AG04450 (cell line): Measurements from ENCODE around the gene SVOPL. TPM values are rescaled to one million over a fixed set of nuclear protein-coding genes. Genes with fewer than 3 reads are reported as not detected.

Source experiments
- CTCF ChIA-PET: fragments of 300-600, 350-600 bp; formaldehyde crosslinking; extraction: SDS; loops from one replicate; lab custom pipeline; 2022; ENCODE audit warnings: antibody characterized with exemption, inconsistent platforms; lab: Charles Lee
- POLR2A ChIA-PET: fragments of 350-600 bp; formaldehyde crosslinking; extraction: SDS; loops from one replicate; lab custom pipeline; 2021; ENCODE audit warnings: antibody characterized with exemption, inconsistent platforms; lab: Yijun Ruan, JAX
- DNase-seq: peaks from one replicate; pipeline ENCODE4 v3.0.0-alpha.2; 2011; ENCODE audit warnings: low read depth, low spot score
- H3K27ac ChIP-seq: one replicate; pipeline ENCODE4 v1.5.1; 2012; ENCODE audit warnings: low read depth, low read length, control low read depth
- H3K27me3 ChIP-seq: one replicate; pipeline ENCODE4 v1.6.0; 2012; ENCODE audit warnings: low read length; ENCODE audit not compliant: control insufficient read depth, insufficient read depth
- H3K4me3 ChIP-seq: 2 replicates; pipeline ENCODE4 v1.5.1; 2011; ENCODE audit warnings: mild to moderate bottlenecking, low read depth, low read length, control low read depth
- H3K9me3 ChIP-seq: 2 replicates; pipeline ENCODE4 v1.5.1; 2012; ENCODE audit warnings: low read length; ENCODE audit not compliant: control insufficient read depth, insufficient read depth
- polyA plus RNA-seq: library from polyadenylated mRNA; depleted of rRNA; stranded (reverse); fragments of >200 nt; gene quantifications from 2 replicates; pipeline ENCODE4 v1.2.3, GENCODE V29; 2011
- TF ChIP-seq, protein P1 (sequence below): IDR thresholded peaks from 2 replicates; pipeline ENCODE4 v1.5.1; 2011; ENCODE audit warnings: low read depth, low read length, control low read depth, inconsistent platforms

The SVOPL gene
- polyA plus RNA-seq, 1 experiment, result not detected

DNA sequence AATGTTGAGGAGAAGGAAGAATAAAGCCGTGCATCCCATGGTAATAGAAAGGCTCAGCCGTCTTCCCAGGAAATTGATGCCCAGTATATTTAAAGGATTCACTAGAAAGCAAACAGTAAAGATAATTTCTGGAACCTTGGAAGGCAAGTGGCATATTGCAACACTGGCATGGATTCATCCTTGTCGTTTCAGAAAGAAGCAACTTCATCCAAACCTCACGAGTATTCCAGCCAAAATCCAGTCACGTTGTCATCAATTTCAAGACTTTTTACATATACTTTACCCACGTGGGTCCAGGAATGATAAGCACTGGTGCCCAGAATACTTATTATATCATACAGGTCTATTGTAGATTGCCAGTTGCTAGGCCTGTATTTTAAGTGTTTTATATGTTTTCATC is 73.8 kb downstream of the SVOPL start:
- no peaks in the 10 kb centered on the region; the same call in 1 of the 2 replicates for H3K9me3 ChIP-seq
- DNase-seq, result no peak
- no peak overlapping the region for H3K4me3 ChIP-seq
- H3K27ac ChIP-seq, result no peak overlapping the region
- TF ChIP-seq, protein P1, sequence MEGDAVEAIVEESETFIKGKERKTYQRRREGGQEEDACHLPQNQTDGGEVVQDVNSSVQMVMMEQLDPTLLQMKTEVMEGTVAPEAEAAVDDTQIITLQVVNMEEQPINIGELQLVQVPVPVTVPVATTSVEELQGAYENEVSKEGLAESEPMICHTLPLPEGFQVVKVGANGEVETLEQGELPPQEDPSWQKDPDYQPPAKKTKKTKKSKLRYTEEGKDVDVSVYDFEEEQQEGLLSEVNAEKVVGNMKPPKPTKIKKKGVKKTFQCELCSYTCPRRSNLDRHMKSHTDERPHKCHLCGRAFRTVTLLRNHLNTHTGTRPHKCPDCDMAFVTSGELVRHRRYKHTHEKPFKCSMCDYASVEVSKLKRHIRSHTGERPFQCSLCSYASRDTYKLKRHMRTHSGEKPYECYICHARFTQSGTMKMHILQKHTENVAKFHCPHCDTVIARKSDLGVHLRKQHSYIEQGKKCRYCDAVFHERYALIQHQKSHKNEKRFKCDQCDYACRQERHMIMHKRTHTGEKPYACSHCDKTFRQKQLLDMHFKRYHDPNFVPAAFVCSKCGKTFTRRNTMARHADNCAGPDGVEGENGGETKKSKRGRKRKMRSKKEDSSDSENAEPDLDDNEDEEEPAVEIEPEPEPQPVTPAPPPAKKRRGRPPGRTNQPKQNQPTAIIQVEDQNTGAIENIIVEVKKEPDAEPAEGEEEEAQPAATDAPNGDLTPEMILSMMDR, result no peak
- ChIA-PET POLR2A (no interaction called here), CTCF (no interaction called here)
- H3K27me3 ChIP-seq, result no peaks in the 10 kb centered on the region

GRCh38 chr7:138626846-138627245 is 74.3 kb downstream of the SVOPL start:
- POLR2A ChIA-PET, result no interaction called here
- TF ChIP-seq, protein P1, result no peak
- no peaks in the 10 kb centered on the region; the same call in 1 of the 2 replicates for H3K9me3 ChIP-seq
- DNase-seq, result no peak
- CTCF ChIA-PET, result no interaction called here
- no peak overlapping the region for H3K4me3 ChIP-seq
- no peak overlapping the region for H3K27ac ChIP-seq
- H3K27me3 ChIP-seq, result no peaks in the 10 kb centered on the region

- Histone ChIP-seq H3K9me3 (peaks cover 2% of the 10 kb centered on the region; the same call in 1 of the 2 replicates), H3K27me3 (no peaks in the 10 kb centered on the region), H3K27ac (no peak overlapping the region), H3K4me3 (no peak overlapping the region)
- DNase-seq, result no peak
- TF ChIP-seq, protein P1, result no peak
- ChIA-PET CTCF (no interaction called here), POLR2A (no interaction called here)
Measured at GRCh38 chr7:138625849-138626230, 75.3 kb downstream of the SVOPL start.

- H3K4me3 ChIP-seq, result no peak overlapping the region
- H3K27me3 ChIP-seq, result no peaks in the 10 kb centered on the region
- no peak overlapping the region for H3K27ac ChIP-seq
- POLR2A ChIA-PET, result no interaction called here
- TF ChIP-seq, protein P1, result no peak
- H3K9me3 ChIP-seq, result peaks cover 3% of the 10 kb centered on the region; the same call in 1 of the 2 replicates
- CTCF ChIA-PET, result no interaction called here
- DNase-seq, result no peak
Measured at GRCh38 chr7:138625084-138625848, 75.9 kb downstream of the SVOPL start.

- Histone ChIP-seq H3K9me3 (peaks cover 3% of the 10 kb centered on the region; the same call in 1 of the 2 replicates), H3K27ac (no peak overlapping the region), H3K4me3 (no peak overlapping the region), H3K27me3 (no peaks in the 10 kb centered on the region)
- ChIA-PET POLR2A (no interaction called here), CTCF (no interaction called here)
- no peak for DNase-seq
- TF ChIP-seq, protein P1, result no peak
Measured at GRCh38 chr7:138622841-138623240, 78.3 kb downstream of the SVOPL start.
